ENCODE measurements around the gene MAPK13. TPM values are rescaled to one million over a fixed set of nuclear protein-coding genes. Genes with fewer than 3 reads are reported as not detected.

The MAPK13 gene
- total RNA-seq, 1 donor: 1.1 TPM

Other genes with a start within 250 kb of the MAPK13 start
- gene SRPK1, start 209.4 kb upstream of the MAPK13 start, total RNA-seq: 30.7 TPM
- 0.27 TPM for gene SLC26A8, start 105.9 kb upstream of the MAPK13 start, total RNA-seq
- 98.0 TPM for gene MAPK14, start 102.7 kb upstream of the MAPK13 start, total RNA-seq
- gene BRPF3, start 66.2 kb downstream of the MAPK13 start, total RNA-seq: 10.5 TPM
- 0.27 TPM for gene PNPLA1, start 139.5 kb downstream of the MAPK13 start, total RNA-seq
- gene BNIP5, start 206.4 kb downstream of the MAPK13 start, total RNA-seq: not detected